Trophoblast cell (in vitro differentiated cells and primary cell): ENCODE measurements around the gene MAML2.

Experiments
- DNase-seq, 2 donors: peaks; one replicate each; pipeline ENCODE4 v3.0.0-alpha.2; 2016
- H2AFZ ChIP-seq: 2 replicates; pipeline ENCODE4 v1.6.1; 2013; ENCODE audit warnings: low read length, moderate library complexity, mild to moderate bottlenecking; ENCODE audit not compliant: insufficient read depth, poor library complexity
- H2AK5ac ChIP-seq: 2 replicates; pipeline ENCODE4 v1.6.1; 2013; ENCODE audit warnings: mild to moderate bottlenecking, low read length
- H2BK120ac ChIP-seq: 2 replicates; pipeline ENCODE4 v1.6.1; 2013; ENCODE audit warnings: low read length, mild to moderate bottlenecking, moderate library complexity; ENCODE audit not compliant: insufficient read depth, poor library complexity
- H2BK12ac ChIP-seq: 2 replicates; pipeline ENCODE4 v1.6.1; 2013; ENCODE audit warnings: mild to moderate bottlenecking, low read length, moderate library complexity
- H2BK5ac ChIP-seq: 2 replicates; pipeline ENCODE4 v1.6.1; 2013; ENCODE audit warnings: low read length, low read depth, moderate library complexity, mild to moderate bottlenecking; ENCODE audit not compliant: poor library complexity
- H3K14ac ChIP-seq: 2 replicates; pipeline ENCODE4 v1.6.1; 2013; ENCODE audit warnings: mild to moderate bottlenecking, low read length
- H3K18ac ChIP-seq: 2 replicates; pipeline ENCODE4 v1.6.1; 2013; ENCODE audit warnings: mild to moderate bottlenecking, low read length
- H3K23ac ChIP-seq: 2 replicates; pipeline ENCODE4 v1.6.1; 2013; ENCODE audit warnings: low read length
- H3K27ac ChIP-seq: 2 replicates; pipeline ENCODE4 v1.5.1; 2013; ENCODE audit warnings: low read depth, mild to moderate bottlenecking, inconsistent platforms, low read length, moderate library complexity
- H3K27me3 ChIP-seq: 2 replicates; pipeline ENCODE4 v1.6.1; 2013; ENCODE audit warnings: inconsistent platforms, mild to moderate bottlenecking, low read length, moderate library complexity; ENCODE audit not compliant: insufficient read depth
- H3K36me3 ChIP-seq, 2 experiments: 1 replicate in 1 of 2; 2 replicates in 1 of 2; pipeline ENCODE4 v1.6.1; 2013; ENCODE audit warnings: low read length in 2 of 2, mild to moderate bottlenecking in 2 of 2, moderate library complexity in 1 of 2; ENCODE audit not compliant: insufficient read depth in 2 of 2, control insufficient read depth in 1 of 2
- H3K4ac ChIP-seq: 2 replicates; pipeline ENCODE4 v1.6.1; 2013; ENCODE audit warnings: low read depth, mild to moderate bottlenecking, low read length, moderate library complexity
- H3K4me1 ChIP-seq, 2 experiments: 1 replicate in 1 of 2; 2 replicates in 1 of 2; pipeline ENCODE4 v1.6.1; 2013; ENCODE audit warnings: low read length in 2 of 2, mild to moderate bottlenecking in 2 of 2, moderate library complexity in 1 of 2; ENCODE audit not compliant: insufficient read depth in 2 of 2, control insufficient read depth in 1 of 2
- H3K4me2 ChIP-seq: 2 replicates; pipeline ENCODE4 v1.6.1; 2013; ENCODE audit warnings: inconsistent platforms, mild to moderate bottlenecking, low read length, moderate library complexity
- H3K4me3 ChIP-seq: 2 replicates; pipeline ENCODE4 v1.5.1; 2013; ENCODE audit warnings: mild to moderate bottlenecking, low read depth, low read length, inconsistent platforms
- H3K79me1 ChIP-seq: one replicate; pipeline ENCODE4 v1.6.1; 2013; ENCODE audit warnings: low read length
- H3K79me2 ChIP-seq: 2 replicates; pipeline ENCODE4 v1.6.1; 2013; ENCODE audit warnings: low read length, mild to moderate bottlenecking; ENCODE audit not compliant: control insufficient read depth, insufficient read depth, poor library complexity
- H3K9ac ChIP-seq: 2 replicates; pipeline ENCODE4 v1.6.1; 2013; ENCODE audit warnings: mild to moderate bottlenecking, low read length
- H3K9me3 ChIP-seq: 2 replicates; pipeline ENCODE4 v1.6.1; 2013; ENCODE audit warnings: low read depth, mild to moderate bottlenecking, control low read depth, inconsistent platforms, low read length; ENCODE audit not compliant: insufficient read depth
- H4K12ac ChIP-seq: 2 replicates; pipeline ENCODE4 v1.6.1; 2013; ENCODE audit warnings: low read depth, mild to moderate bottlenecking, low read length, moderate library complexity
- H4K8ac ChIP-seq: 2 replicates; pipeline ENCODE4 v1.6.1; 2013; ENCODE audit warnings: low read depth, mild to moderate bottlenecking, low read length, moderate library complexity
- H4K91ac ChIP-seq: one replicate; pipeline ENCODE4 v1.6.1; 2013; ENCODE audit warnings: low read depth, mild to moderate bottlenecking, low read length, moderate library complexity
- WGBS: extraction: QIAGEN DNeasy Blood & Tissue Kit; methylation state at CpG from one replicate; pipeline ENCODE4 v1.1.7; 2013; ENCODE audit warnings: missing lambda C conversion rate; ENCODE audit not compliant: insufficient read length, insufficient coverage; ENCODE audit errors: extremely low coverage; 5-methylcytosine and 5-hydroxymethylcytosine counted together

The MAML2 gene

DNA sequence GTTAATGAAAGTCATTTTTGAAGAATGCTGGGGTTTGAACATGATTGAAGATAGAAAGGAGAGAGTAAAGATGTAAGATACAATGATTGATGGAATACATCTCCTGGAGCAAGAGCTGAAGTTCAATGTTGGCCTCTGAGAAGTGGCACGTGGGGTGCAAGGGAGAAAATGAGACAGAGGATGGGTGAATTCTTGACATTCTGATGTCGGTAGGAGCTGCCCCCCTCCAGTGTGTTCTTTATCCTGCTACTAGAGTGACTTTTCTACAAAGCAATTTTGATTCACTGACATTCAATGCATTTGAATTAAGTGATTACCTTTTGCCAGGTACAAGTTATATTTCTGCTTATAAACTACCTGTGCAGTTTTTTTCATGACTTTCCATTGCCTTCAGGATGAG, 260.1 kb downstream of the MAML2 start:
- Histone ChIP-seq H2AK5ac (no peak overlapping the region), H3K4me1 (peaks cover 9 to 17% of the 10 kb centered on the region in 2 experiments), H4K91ac (peak overlapping the region; percentile 40), H2AFZ (no peak overlapping the region), H3K4me3 (no peak overlapping the region), H3K27me3 (no peaks in the 10 kb centered on the region), H3K36me3 (peaks cover 4 to 9% of the 10 kb centered on the region in 2 experiments), H3K79me1 (peaks cover 18% of the 10 kb centered on the region), H2BK12ac (no peak overlapping the region), H3K27ac (peak overlapping the region; percentile 67), H3K23ac (no peak overlapping the region), H4K12ac (no peak overlapping the region), H3K14ac (peak overlapping the region; percentile 49), H3K79me2 (peaks cover 1% of the 10 kb centered on the region), H3K18ac (peak overlapping the region; percentile 51), H3K9ac (no peak overlapping the region), H3K9me3 (no peaks in the 10 kb centered on the region), H3K4me2 (no peak overlapping the region), H3K4ac (no peak overlapping the region), H2BK120ac (peak overlapping the region; percentile 9), H4K8ac (peak overlapping the region; percentile 15), H2BK5ac (peak overlapping the region; percentile 18)
- WGBS, result no CpG with 5 or more reads among the region's 2 CpGs
- DNase-seq, result no peak

DNA sequence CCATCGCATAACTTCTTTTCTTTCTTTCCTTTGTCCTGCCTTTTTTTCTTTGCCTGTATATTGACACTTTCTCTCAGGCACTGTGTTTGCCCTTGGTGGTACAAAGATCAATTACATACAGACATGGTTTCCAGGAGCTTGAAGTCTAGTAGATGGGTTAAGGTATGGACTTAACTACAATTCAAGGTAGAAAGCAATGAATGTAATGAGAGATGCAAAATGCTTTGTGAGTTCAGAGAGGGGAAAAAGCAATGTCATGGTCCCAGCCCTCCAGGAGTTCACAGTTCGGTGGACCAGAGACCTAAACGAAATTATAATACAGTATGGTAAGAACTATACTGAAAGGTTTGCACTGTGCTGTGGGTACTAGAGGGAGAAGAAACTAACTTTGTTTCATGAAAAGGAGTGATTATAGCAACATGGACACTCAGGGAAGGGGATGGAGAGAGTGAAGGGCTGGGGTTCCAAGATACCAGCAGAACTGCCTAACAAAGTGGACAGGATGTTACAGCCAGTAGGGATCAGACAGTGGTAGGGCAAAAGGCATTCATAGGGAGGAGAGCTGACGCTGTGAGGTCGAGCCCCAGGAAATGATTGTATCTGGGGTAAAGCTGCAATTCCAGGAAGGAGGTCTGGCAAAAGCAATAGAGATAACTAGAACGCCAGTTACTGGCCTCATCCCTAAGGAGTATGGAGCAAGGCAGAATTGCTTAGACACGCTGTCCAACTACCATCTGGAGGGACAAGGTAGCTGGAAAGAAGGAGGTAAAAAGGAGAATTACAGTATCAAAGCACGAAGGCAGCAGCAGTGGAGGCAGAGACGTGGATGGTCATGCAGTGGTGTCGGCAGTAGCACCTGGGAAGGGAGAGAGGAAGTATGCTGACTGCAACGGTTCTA, 260.7 kb downstream of the MAML2 start:
- H3K18ac ChIP-seq, result peak overlapping the region; percentile 51
- H2BK5ac ChIP-seq, result peak overlapping the region; percentile 22
- peaks cover 9 to 17% of the 10 kb centered on the region in 2 experiments for H3K4me1 ChIP-seq
- H3K79me1 ChIP-seq, result peaks cover 18% of the 10 kb centered on the region
- no peak overlapping the region for H3K4me3 ChIP-seq
- H3K27me3 ChIP-seq, result no peaks in the 10 kb centered on the region
- H2AK5ac ChIP-seq, result peak overlapping the region; percentile 14
- no peak overlapping the region for H2AFZ ChIP-seq
- peaks cover 4 to 12% of the 10 kb centered on the region in 2 experiments for H3K36me3 ChIP-seq
- H3K4me2 ChIP-seq, result no peak overlapping the region
- peak overlapping the region; percentile 67 for H3K27ac ChIP-seq
- no peaks in the 10 kb centered on the region for H3K9me3 ChIP-seq
- H3K9ac ChIP-seq, result no peak overlapping the region
- no peak overlapping the region for H3K4ac ChIP-seq
- peak; percentile 64 to 74 for DNase-seq
- H3K79me2 ChIP-seq, result peaks cover 3% of the 10 kb centered on the region
- WGBS, result 100% methylated on average over 1 of the region's 11 CpGs
- H4K12ac ChIP-seq, result no peak overlapping the region
- H4K91ac ChIP-seq, result peak overlapping the region; percentile 42
- H4K8ac ChIP-seq, result peak overlapping the region; percentile 25
- peak overlapping the region; percentile 49 for H3K14ac ChIP-seq
- peak overlapping the region; percentile 34 for H2BK120ac ChIP-seq
- peak overlapping the region; percentile 15 for H2BK12ac ChIP-seq
- H3K23ac ChIP-seq, result no peak overlapping the region

DNA sequence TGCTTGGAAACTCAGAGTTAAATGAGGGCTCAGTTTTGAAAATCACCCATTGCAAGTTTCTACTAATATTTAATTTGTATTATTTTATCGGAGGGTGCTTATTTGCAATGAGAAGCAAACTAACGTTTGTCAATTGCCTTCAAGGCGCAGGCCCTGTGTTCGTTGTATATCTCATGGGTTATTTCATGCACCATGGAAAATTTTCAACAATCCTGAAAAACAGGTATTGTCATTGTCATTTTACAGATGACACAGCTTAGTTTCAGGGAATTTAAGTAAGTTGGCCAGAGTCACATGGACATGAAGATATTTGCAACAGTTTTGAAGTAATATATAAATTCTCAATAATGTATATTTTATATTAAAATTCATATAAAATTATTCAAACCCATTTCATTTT, 261.4 kb downstream of the MAML2 start:
- Histone ChIP-seq H2BK5ac (no peak overlapping the region), H3K36me3 (peaks cover 4 to 12% of the 10 kb centered on the region in 2 experiments), H3K4me3 (no peak overlapping the region), H3K9me3 (no peaks in the 10 kb centered on the region), H2AFZ (no peak overlapping the region), H3K27ac (no peak overlapping the region), H3K79me1 (peaks cover 18% of the 10 kb centered on the region), H2BK12ac (no peak overlapping the region), H3K27me3 (no peaks in the 10 kb centered on the region), H4K12ac (no peak overlapping the region), H2AK5ac (no peak overlapping the region), H3K14ac (no peak overlapping the region), H3K23ac (no peak overlapping the region), H3K9ac (no peak overlapping the region), H3K18ac (no peak overlapping the region), H4K8ac (no peak overlapping the region), H3K79me2 (peaks cover 3% of the 10 kb centered on the region), H3K4ac (no peak overlapping the region), H3K4me1 (peaks cover 10 to 17% of the 10 kb centered on the region in 2 experiments), H2BK120ac (no peak overlapping the region), H4K91ac (no peak overlapping the region), H3K4me2 (no peak overlapping the region)
- WGBS, result no CpG with 5 or more reads among the region's 4 CpGs
- DNase-seq, result peak; percentile 60 to 97

DNA sequence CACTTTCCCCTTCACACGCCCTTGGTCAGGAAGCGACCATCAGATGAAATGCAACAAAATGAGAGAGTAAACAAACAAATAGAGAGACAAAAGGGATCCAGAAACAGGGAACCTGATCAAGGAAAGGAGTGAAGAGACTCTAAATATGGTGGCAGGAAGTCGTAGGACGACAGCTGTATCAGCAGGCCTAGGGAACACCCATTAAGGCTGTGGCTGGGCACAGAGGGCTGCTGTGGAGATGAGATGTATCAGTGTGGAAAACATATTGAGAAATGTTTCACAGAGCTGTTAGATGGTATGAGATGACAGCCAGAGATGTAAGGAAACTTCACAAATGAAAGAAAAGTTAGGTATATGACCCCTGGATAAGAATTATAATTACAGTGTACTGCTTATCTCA, 263.3 kb downstream of the MAML2 start:
- Histone ChIP-seq H4K8ac (no peak overlapping the region), H3K79me1 (peaks cover 17% of the 10 kb centered on the region), H2BK5ac (no peak overlapping the region), H3K9me3 (no peaks in the 10 kb centered on the region), H2AFZ (no peak overlapping the region), H2BK120ac (no peak overlapping the region), H3K18ac (no peak overlapping the region), H3K4me1 (peaks cover 16 to 20% of the 10 kb centered on the region in 2 experiments), H3K27ac (no peak overlapping the region), H3K4ac (no peak overlapping the region), H4K12ac (no peak overlapping the region), H3K4me3 (no peak overlapping the region), H3K27me3 (no peaks in the 10 kb centered on the region), H3K36me3 (peaks cover 4 to 10% of the 10 kb centered on the region in 2 experiments), H3K79me2 (peaks cover 3% of the 10 kb centered on the region), H2AK5ac (no peak overlapping the region), H4K91ac (no peak overlapping the region), H3K4me2 (no peak overlapping the region), H3K23ac (no peak overlapping the region), H3K9ac (no peak overlapping the region), H2BK12ac (no peak overlapping the region), H3K14ac (no peak overlapping the region)
- no CpG with 5 or more reads among the region's 4 CpGs for WGBS
- no peak for DNase-seq
